ENCODE results near the gene TFCP2L1.
"Not testable (repeated sequence)": the region's sequence is repeated elsewhere in the genome, so short reads cannot be mapped to it uniquely, and the experiment has no call there.

The TFCP2L1 gene

GRCh38 chr2:121239969-121240368 lies 45.0 kb downstream of the TFCP2L1 start:
- no peak for DNase-seq

GRCh38 chr2:121239471-121239870 lies 45.5 kb downstream of the TFCP2L1 start:
- no peak for DNase-seq

DNA sequence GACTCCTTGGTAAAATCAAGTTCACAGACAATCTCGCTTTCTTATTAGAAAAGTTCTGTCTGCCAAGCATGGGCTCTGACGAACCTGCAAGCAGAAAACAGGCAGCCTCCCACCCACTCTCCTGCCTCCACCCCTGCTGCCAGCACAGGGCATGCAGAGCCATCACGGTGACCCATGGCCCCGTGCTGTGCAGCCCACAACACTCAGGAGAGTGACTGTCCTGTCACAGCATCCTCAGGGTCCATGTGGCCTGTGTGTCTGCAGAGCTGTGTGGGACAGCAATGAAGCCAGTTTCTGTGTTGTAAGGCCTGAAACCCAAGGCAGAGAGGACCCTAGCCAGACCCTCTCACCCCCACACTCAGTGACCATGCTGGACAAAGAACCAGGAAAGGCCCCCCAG lies 46.2 kb downstream of the TFCP2L1 start:
- no peak for DNase-seq

DNA sequence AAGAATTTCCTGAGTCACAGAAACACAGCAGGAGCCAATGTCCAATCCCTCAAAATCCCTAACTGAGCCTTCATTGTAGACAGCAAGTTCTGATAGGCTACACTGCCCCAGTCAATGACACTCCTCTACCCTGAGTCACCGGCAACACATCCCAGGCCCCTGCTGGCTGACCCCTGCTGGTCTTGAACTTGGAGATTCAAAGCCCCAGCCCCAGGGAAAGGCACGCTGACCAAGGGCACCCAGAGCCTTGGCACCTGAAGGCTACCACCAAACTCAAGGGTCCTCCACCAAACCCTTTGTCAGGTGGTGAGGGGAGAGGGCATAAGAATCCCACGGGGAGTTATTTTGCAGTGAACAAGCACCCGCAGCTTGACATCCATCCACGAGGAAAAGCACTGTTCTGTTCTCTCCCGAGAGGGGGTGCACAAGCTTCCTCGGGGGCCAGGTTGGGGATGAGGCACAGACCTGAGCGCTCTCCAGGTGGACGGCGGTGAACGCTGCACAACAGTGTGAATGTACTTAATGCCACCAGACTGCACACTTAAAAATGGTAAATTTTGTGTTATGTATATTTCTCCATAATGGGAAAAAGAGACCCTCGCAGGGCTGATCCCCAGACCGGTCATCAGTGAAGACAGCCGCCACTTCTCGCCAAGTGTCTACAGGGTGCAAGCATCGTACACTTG lies 46.9 kb downstream of the TFCP2L1 start:
- DNase-seq: no peak

DNA sequence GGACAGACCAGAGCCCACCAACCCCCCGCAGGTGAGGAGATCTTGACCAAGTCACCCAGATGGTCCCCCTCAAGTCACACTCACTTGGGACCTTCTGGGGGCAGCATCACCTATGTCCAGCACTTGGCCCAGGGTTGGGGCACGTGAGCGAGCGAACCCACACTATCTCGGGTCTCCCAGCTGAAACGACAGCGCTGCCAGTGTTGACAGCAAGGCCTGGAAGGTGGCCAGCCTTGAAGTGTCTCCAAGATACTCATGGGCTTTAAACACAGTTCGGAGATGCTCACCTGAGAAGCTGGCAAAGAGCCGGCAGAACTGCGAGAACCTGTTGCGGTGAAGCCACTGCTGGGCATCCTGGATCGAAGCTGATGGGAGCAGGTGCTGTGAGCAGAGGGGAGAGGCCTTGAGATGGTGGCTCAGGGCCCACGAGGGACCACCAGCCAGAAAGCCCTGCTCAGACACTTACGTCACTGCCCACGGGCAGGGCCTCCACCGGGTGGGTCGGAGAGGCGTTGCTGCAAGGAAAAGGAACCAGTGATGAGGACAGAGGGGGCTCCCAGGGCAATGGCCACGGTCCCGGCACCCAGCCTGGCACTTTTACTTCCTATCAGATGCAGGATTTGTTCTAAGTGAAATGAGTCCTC lies 47.5 kb downstream of the TFCP2L1 start:
- no peak for DNase-seq

- DNase-seq: no peak
Observed at GRCh38 chr2:121236650-121237180, 48.3 kb downstream of the TFCP2L1 start.

- DNase-seq: no peak
Observed at GRCh38 chr2:121236101-121236640, 48.8 kb downstream of the TFCP2L1 start.

GRCh38 chr2:121235542-121235941 lies 49.5 kb downstream of the TFCP2L1 start:
- peak; percentile 57 for DNase-seq

DNA sequence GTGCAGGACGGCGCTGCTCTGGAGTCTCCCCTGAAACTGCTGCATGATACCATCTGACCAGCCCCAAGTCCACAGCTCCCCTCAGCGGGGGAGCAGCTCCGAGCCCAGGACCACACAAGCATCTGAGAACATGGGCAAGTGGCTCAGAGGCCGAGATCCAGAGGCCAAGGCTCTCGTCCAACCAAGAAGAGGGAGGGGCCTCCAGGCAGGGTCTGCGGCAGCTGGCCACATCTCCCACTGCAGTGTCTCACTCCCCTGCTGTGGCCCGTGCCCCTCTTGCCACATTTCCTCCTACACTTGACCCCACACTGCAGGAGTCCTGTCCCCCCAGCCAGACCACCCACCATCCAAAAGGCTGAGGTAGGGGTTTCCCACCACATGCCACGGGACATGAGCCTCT lies 50.2 kb downstream of the TFCP2L1 start:
- DNase-seq: no peak

DNA sequence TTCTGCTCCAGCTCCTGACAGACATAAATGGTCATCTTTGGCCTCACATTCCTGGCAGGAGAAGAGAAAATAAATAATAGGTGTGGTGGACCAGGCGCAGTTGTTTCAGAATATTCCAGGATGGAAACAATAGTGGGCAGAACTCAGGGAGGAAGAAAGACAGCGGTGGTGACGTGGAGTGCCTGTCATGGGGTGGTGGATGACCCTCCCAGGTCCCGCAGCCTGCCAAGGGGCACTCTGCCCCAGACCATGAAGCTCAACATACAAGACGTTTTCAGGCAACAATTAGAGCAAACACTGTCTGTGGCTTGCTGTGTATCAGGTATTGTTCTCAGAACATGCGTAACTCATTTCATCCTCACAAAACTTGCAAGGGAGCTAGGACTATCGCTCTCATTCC lies 50.9 kb downstream of the TFCP2L1 start:
- DNase-seq: no peak

GRCh38 chr2:121233486-121234110 lies 51.4 kb downstream of the TFCP2L1 start:
- DNase-seq: no peak

GRCh38 chr2:121232626-121233265 lies 52.3 kb downstream of the TFCP2L1 start:
- DNase-seq: peak; percentile 60

GRCh38 chr2:121231385-121232000 lies 53.5 kb downstream of the TFCP2L1 start:
- no peak for DNase-seq

GRCh38 chr2:121228521-121228920 lies 56.5 kb downstream of the TFCP2L1 start:
- no peak for DNase-seq

DNA sequence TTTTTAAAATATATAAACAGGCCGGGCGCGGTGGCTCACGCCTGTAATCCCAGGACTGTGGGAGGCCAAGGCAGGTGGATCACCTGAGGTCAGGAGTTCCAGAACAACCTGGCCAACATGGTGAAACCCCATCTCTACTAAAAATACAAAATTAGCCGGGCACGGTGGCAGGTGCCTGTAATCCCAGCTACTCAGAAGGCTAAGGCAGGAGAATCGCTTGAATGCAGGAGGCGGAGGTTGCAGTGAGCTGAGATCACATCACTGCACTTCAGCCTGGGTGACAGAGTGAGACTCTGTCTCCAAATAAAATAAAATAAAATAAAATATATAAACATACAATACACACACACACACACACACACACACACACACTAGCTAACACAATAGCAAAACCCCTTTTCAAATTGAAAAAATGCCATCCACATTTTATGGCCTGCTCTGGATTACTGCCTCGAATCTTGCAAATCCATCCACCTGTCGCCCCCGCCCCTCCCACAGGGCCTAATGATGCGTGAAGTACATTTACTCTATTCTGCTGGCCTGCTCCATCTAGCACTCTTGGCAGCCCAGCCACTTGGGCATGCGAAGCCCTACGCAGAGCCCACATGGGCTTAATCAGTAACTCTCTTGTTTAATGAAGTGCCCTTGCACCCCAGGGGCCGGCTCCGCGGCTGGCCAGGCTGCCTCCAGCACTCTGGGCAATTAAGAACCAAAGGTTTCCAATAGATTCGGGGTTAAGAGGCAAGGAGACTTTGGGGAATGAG lies 57.4 kb downstream of the TFCP2L1 start:
- DNase-seq: not testable (repeated sequence)

DNA sequence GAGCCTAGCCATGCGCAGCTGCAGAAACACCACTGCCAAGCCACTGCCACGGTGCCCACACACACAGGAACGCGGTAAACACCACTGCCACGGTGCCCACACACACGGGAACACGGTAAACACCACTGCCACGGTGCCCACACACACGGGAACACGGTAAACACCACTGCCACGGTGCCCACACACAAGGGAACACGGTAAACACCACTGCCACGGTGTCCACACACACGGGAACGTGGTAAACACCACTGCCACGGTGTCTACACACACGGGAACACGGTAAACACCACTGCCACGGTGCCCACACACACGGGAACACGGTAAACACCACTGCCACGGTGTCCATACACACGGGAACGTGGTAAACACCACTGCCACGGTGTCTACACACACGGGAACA lies 59.3 kb downstream of the TFCP2L1 start:
- DNase-seq: not testable (repeated sequence)

- no peak for DNase-seq
Observed at GRCh38 chr2:121220995-121221394, 64.0 kb downstream of the TFCP2L1 start.

- DNase-seq: no peak
Observed at GRCh38 chr2:121219866-121220265, 65.1 kb downstream of the TFCP2L1 start.

DNA sequence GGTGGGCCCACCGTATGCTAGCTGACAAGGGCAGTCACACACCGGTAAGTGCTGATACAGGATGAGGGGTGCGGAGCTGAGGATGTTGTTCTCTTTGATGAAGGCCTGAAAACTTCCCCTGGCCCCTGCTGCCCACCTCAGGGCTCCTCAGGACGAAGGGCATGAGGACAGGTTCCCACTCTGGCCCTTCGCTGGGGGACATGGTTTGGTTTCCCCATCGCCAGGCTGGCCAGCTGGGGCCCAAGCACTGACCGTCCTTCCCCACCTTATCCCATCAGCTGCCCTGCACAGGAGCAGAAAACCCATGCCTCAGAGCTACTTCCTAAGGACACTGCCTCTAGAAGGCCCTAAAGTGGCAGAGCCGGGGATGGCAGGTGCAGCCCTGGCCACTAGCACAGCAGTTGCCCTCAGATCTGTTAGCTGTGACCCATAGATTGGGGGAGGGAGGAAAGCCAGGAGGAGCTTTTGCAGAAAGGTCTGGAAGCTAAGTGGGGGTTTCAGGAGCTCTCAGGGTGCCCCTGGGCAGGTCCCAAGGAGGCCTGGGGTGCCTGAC lies 66.5 kb downstream of the TFCP2L1 start:
- DNase-seq: no peak

DNA sequence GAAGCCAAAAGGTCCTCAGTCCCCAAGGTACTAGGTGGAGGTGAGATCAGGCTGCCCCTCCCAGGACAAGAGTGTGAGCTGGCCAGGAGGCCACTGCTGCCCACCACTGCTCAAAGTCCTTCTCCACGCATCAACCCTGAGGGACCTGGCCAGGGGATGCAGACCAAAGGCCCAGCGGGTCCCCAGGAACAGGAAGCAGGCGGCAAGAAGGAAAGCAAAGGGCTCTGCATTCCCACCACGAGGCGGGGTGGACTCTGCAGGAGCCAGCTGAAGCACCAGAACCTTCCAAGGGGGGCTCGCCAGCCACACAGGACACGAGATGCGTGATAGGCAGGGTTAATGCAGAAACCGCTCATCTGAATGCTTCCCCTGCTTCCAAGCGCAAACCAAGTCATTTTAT lies 67.4 kb downstream of the TFCP2L1 start:
- no peak for DNase-seq

- DNase-seq: no peak
Observed at GRCh38 chr2:121214296-121214695, 70.7 kb downstream of the TFCP2L1 start.

GRCh38 chr2:121213386-121213785 lies 71.6 kb downstream of the TFCP2L1 start:
- DNase-seq: no peak

Data from MV-4-11 (cell line).